Testis (tissue), 3 donors: ENCODE results near the gene SEL1L3. TPM values are rescaled to one million over a fixed set of nuclear protein-coding genes. Genes with fewer than 3 reads are reported as not detected.

Source experiments
- DNase-seq: peaks from one replicate; pipeline ENCODE4 v3.0.0-alpha.2; 2019
- H3K27ac ChIP-seq, 2 donors: fragments of 200-600 bp; sonication (generic); one replicate each; pipeline ENCODE4 v1.5.1; 2019
- H3K27me3 ChIP-seq: fragments of 200-600 bp; sonication (generic); one replicate; pipeline ENCODE4 v1.5.1; 2019
- H3K36me3 ChIP-seq: fragments of 200-600 bp; sonication (generic); one replicate; pipeline ENCODE4 v1.5.1; 2017; ENCODE audit warnings: low read depth; ENCODE audit errors: missing control alignments
- H3K4me1 ChIP-seq: fragments of 200-600 bp; sonication (generic); one replicate; pipeline ENCODE4 v1.5.1; 2019
- H3K4me3 ChIP-seq, 2 donors: fragments of 200-600 bp; sonication (generic); one replicate each; pipeline ENCODE4 v1.5.1; 2017 to 2019
- H3K9me3 ChIP-seq: fragments of 200-600 bp; sonication (generic); one replicate; pipeline ENCODE4 v1.5.1; 2017
- POLR2A ChIP-seq: fragments of 450-650 bp; IDR thresholded peaks from one replicate; pipeline ENCODE4 v1.6.1; 2017; ENCODE audit warnings: antibody characterized with exemption, mild to moderate bottlenecking, moderate library complexity
- WGBS, 2 donors: methylation state at CpG; one replicate each; pipeline ENCODE4 v1.1.5; 2018; 5-methylcytosine and 5-hydroxymethylcytosine counted together
- intact Hi-C: fragments of 100-400 bp; cut with DNase I; formaldehyde crosslinking; loops from one replicate; pipeline ENCODE4 v1.15.1; 2023; ENCODE audit warnings: low total_unique reads
- polyA plus RNA-seq: library from polyadenylated mRNA; stranded (reverse); fragments of 350-450 nt; fragmentation: Illumina TruSeq; extraction: RNeasy Lipid Tissue Mini Kit (QIAGEN cat#74804); gene quantifications from one replicate; pipeline ENCODE4 v1.2.3, GENCODE V29; 2014; ENCODE audit warnings: low read depth, low replicate concordance; ENCODE audit not compliant: insufficient read depth
- total RNA-seq, 2 donors: library from RNA; depleted of rRNA; stranded (reverse); fragments of >200 nt; gene quantifications; one replicate each; pipeline ENCODE4 v1.2.3, GENCODE V29; 2016
- TF ChIP-seq, protein P1 (sequence below), 3 experiments: fragments of 450-650 bp in 2 of 3; fragments of 200-600 bp in 1 of 3; sonication (generic) in 1 of 3; IDR thresholded peaks; one replicate each; pipeline ENCODE4 v1.5.1; 2016 to 2019; ENCODE audit warnings: antibody characterized with exemption in 3 of 3, mild to moderate bottlenecking in 2 of 3, moderate library complexity in 1 of 3

The SEL1L3 gene
- total and polyA plus RNA-seq, 3 donors from 2014 or later, result 5.0 to 15.6 (median 6.9) TPM

DNA sequence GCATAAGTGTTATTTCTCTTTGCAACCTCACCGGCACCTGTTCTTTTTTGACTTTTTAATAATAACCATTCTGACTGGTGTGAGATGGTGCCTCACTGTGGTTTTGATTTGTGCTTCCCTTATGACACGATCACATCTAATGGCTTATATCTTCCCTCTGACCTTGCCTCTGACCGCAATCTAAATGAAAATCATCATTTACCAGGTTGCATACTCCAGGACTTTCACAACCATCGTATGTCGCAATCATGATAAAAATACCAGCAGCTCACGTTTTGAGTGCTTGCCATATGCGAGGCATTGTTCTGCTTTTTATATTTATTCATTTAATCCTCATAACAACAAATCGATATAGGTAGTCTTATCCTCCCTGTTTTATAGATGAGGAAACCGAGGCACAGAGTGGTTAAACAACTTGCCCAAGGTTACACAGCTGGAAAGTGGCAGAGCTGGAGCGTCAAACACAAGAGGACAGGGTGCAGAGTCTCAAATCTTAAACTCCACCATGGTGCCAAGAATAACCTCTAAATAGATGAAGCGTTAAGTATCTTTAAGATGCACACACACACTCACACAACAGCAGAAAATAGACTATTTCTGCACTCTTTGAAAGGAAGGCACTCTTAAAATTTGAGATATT lies 102.2 kb downstream of the SEL1L3 start:
- no peak for TF ChIP-seq POLR2A
- TF ChIP-seq, protein P1, sequence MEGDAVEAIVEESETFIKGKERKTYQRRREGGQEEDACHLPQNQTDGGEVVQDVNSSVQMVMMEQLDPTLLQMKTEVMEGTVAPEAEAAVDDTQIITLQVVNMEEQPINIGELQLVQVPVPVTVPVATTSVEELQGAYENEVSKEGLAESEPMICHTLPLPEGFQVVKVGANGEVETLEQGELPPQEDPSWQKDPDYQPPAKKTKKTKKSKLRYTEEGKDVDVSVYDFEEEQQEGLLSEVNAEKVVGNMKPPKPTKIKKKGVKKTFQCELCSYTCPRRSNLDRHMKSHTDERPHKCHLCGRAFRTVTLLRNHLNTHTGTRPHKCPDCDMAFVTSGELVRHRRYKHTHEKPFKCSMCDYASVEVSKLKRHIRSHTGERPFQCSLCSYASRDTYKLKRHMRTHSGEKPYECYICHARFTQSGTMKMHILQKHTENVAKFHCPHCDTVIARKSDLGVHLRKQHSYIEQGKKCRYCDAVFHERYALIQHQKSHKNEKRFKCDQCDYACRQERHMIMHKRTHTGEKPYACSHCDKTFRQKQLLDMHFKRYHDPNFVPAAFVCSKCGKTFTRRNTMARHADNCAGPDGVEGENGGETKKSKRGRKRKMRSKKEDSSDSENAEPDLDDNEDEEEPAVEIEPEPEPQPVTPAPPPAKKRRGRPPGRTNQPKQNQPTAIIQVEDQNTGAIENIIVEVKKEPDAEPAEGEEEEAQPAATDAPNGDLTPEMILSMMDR (IDR thresholded peaks at IDR 0.05), result no peak
- no peaks in the 10 kb centered on the region for H3K27me3 ChIP-seq
- no peak for DNase-seq
- H3K9me3 ChIP-seq, result no peaks in the 10 kb centered on the region
- intact Hi-C loops, result no loop called here
- H3K4me1 ChIP-seq, result no peaks in the 10 kb centered on the region
- WGBS, 2 donors, result 87 to 90% methylated on average over 11 of the region's 11 CpGs
- H3K4me3 ChIP-seq, result no peak overlapping the region
- no peaks in the 10 kb centered on the region for H3K36me3 ChIP-seq
- H3K27ac ChIP-seq, result no peak overlapping the region

DNA sequence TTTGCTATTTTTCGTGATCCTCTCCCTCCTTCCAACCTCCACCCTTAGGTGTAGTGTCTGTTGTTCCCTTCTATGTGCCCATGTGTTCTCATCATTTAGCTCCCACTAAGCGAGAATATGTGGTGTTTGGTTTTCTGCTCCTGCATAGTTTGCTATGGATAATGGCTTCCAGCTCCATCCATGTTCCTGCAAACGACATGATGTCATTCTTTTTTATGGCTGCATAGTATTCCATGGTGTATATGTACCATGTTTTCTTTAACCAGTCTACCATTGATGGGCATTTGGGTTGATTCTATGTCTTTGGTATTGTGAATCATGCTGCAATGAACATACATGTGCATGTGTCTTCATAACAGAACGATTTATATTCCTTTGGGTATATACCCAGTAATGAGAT lies 102.7 kb downstream of the SEL1L3 start:
- Histone ChIP-seq H3K4me1 (no peaks in the 10 kb centered on the region), H3K9me3 (no peaks in the 10 kb centered on the region), H3K27me3 (no peaks in the 10 kb centered on the region), H3K27ac (no peak overlapping the region), H3K4me3 (no peak overlapping the region), H3K36me3 (no peaks in the 10 kb centered on the region)
- 89 to 92% methylated on average over 4 of the region's 4 CpGs for WGBS, 2 donors
- TF ChIP-seq, protein P1 (IDR thresholded peaks at IDR 0.05), result no peak
- TF ChIP-seq POLR2A, result no peak
- intact Hi-C loops, result no loop called here
- DNase-seq, result no peak

GRCh38 chr4:25759101-25759500 lies 103.7 kb downstream of the SEL1L3 start:
- no peak for TF ChIP-seq POLR2A
- TF ChIP-seq, protein P1 (IDR thresholded peaks at IDR 0.05), result no peak
- no peak for DNase-seq
- no peaks in the 10 kb centered on the region for H3K36me3 ChIP-seq
- no peaks in the 10 kb centered on the region for H3K9me3 ChIP-seq
- intact Hi-C loops, result no loop called here
- H3K27ac ChIP-seq, result no peak overlapping the region
- 93 to 94% methylated on average over 8 of the region's 8 CpGs for WGBS, 2 donors
- H3K4me3 ChIP-seq, result no peak overlapping the region
- no peaks in the 10 kb centered on the region for H3K27me3 ChIP-seq
- no peaks in the 10 kb centered on the region for H3K4me1 ChIP-seq

GRCh38 chr4:25757452-25757851 lies 105.3 kb downstream of the SEL1L3 start:
- Histone ChIP-seq H3K9me3 (no peaks in the 10 kb centered on the region), H3K27me3 (no peaks in the 10 kb centered on the region), H3K4me3 (no peak overlapping the region), H3K27ac (no peak overlapping the region), H3K4me1 (no peaks in the 10 kb centered on the region), H3K36me3 (no peaks in the 10 kb centered on the region)
- no peak for DNase-seq
- intact Hi-C loops, result no loop called here
- no peak for TF ChIP-seq POLR2A
- TF ChIP-seq, protein P1 (IDR thresholded peaks at IDR 0.05), result no peak
- 89 to 90% methylated on average over 8 of the region's 8 CpGs for WGBS, 2 donors

GRCh38 chr4:25756503-25756902 lies 106.3 kb downstream of the SEL1L3 start:
- TF ChIP-seq POLR2A, result no peak
- TF ChIP-seq, protein P1 (IDR thresholded peaks at IDR 0.05), result no peak
- Histone ChIP-seq H3K9me3 (no peaks in the 10 kb centered on the region), H3K36me3 (no peaks in the 10 kb centered on the region), H3K27me3 (no peaks in the 10 kb centered on the region), H3K4me3 (no peak overlapping the region), H3K27ac (no peak overlapping the region), H3K4me1 (no peaks in the 10 kb centered on the region)
- DNase-seq, result no peak
- intact Hi-C loops, result no loop called here
- 79 to 90% methylated on average over 5 of the region's 5 CpGs for WGBS, 2 donors
